Calu3 (cell line): ENCODE data around the gene RFC2. TPM values are rescaled to one million over a fixed set of nuclear protein-coding genes. Genes with fewer than 3 reads are reported as not detected.

Experiments
- BruUV-seq: library from RNA; stranded (reverse); fragments of 400-500 nt; replicated peaks from 2 replicates; lab custom pipeline; 2021; lab: Mats Ljungman, UMichigan
- CTCF ChIA-PET: fragments of 300-600 bp; sonication (Branson Sonifier 250); formaldehyde crosslinking; loops from one replicate; lab custom pipeline; 2022; ENCODE audit warnings: antibody characterized with exemption; lab: Charles Lee
- DNase-seq: peaks from one replicate; pipeline ENCODE4 v3.0.0; 2022
- H3K27ac Mint-ChIP-seq: one replicate; pipeline ENCODE4 v1.8.0; 2022; ENCODE audit warnings: mixed read lengths; ENCODE audit not compliant: unreplicated experiment
- H3K27me3 Mint-ChIP-seq: one replicate; pipeline ENCODE4 v1.8.0; 2022; ENCODE audit warnings: mixed read lengths; ENCODE audit not compliant: unreplicated experiment
- H3K36me3 Mint-ChIP-seq: one replicate; pipeline ENCODE4 v1.8.0; 2022; ENCODE audit warnings: mild to moderate bottlenecking, moderate library complexity, mixed read lengths; ENCODE audit not compliant: insufficient read depth, unreplicated experiment
- H3K4me1 Mint-ChIP-seq: one replicate; pipeline ENCODE4 v1.8.0; 2022; ENCODE audit warnings: mild to moderate bottlenecking, low read depth, mixed read lengths; ENCODE audit not compliant: unreplicated experiment
- H3K4me3 Mint-ChIP-seq: one replicate; pipeline ENCODE4 v1.8.0; 2022; ENCODE audit warnings: mild to moderate bottlenecking, low read depth, moderate library complexity, mixed read lengths; ENCODE audit not compliant: unreplicated experiment
- H3K9me3 Mint-ChIP-seq: one replicate; pipeline ENCODE4 v1.8.0; 2022; ENCODE audit warnings: low read depth, mixed read lengths; ENCODE audit not compliant: unreplicated experiment
- CTCF ChIP-seq: fragments of 200-600 bp; IDR thresholded peaks from one replicate; pipeline ENCODE4 v1.8.0; 2022; ENCODE audit warnings: antibody characterized with exemption; ENCODE audit not compliant: unreplicated experiment
- intact Hi-C: fragments of 100-400 bp; cut with micrococcal nuclease; formaldehyde crosslinking; loops from one replicate; pipeline ENCODE4 v1.10.0; 2022; ENCODE audit not compliant: unreplicated experiment
- microRNA-seq: library from miRNA; unstranded; fragments of <30 nt; microRNA quantifications from one replicate; pipeline ENCODE4 v1.2.0, GENCODE V29; 2022
- total RNA-seq: library from RNA; stranded (reverse); gene quantifications from 2 replicates; pipeline ENCODE4 v1.2.3, GENCODE V29; 2022

RFC2 gene
- total RNA-seq, 1 experiment from 2014 or later, result 32.5 TPM

DNA sequence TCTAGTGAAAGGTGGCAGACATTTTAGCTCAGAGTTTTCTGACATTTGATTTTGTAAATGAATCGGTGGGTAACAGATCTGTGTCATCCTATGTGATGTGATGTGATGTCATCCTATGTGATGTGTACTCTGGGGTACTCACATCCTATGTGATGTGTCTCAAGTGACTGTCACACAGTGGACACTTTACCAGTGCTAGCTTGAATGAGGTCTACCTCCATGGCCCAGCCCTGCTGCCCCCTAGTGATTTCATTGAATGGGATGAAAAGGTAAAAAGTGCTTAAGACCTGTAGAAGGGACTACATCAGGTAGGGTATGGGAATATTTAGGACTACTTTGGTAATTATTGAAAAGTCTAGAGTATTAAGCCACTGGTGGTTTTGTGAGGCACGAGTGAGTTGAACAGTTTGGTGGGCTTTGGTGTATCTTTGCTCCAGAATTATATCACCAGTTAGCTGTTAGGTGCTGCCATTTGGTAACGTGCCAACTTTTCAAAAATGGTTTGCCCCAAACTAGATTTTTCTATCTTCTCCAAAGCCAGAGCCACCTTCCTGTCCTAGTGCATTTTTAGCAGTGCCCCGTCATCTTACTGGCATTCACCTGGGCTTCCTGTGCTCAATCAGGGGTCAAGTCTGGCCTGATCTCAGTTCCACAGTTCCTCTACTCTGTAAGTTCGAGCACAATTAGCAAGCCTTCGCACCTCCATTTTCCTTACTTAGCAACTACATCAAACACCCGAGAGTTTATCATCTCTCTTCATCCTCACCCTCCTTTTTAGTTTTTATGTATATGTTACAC, 70.3 kb downstream of the RFC2 start:
- no peak overlapping the region for H3K4me3 Mint-ChIP-seq
- H3K27me3 Mint-ChIP-seq, result no peaks in the 10 kb centered on the region
- intact Hi-C loops, result loop anchor here (5.0 kb wide), 1 partner anchor 117 kb away; no protein-coding TSS in a partner anchor

GRCh38 chr7:74183142-74183541, 71.1 kb downstream of the RFC2 start:
- Mint-ChIP-seq H3K36me3 (peaks cover 21% of the 10 kb centered on the region), H3K27me3 (no peaks in the 10 kb centered on the region), H3K4me1 (peaks cover 22% of the 10 kb centered on the region), H3K4me3 (no peak overlapping the region), H3K9me3 (no peaks in the 10 kb centered on the region), H3K27ac (peak overlapping the region; percentile 56)
- no TSS peak for BruUV-seq
- CTCF ChIA-PET, result interaction anchor here (0.6 to 1.2 kb wide), 8 partner anchors 8 to 131 kb away, joined by 3 to 7 read pairs (median 3); partner anchors contain the start of gene EIF4H
- intact Hi-C loops, result loop anchor here (5.0 kb wide), 1 partner anchor 116 kb away; no protein-coding TSS in a partner anchor
- no peak for TF ChIP-seq CTCF
- DNase-seq, result no peak

More for the DNA sequence above, 70.3 kb downstream of the RFC2 start:
- no peak for TF ChIP-seq CTCF
- H3K27ac Mint-ChIP-seq, result no peak overlapping the region
- peaks cover 18% of the 10 kb centered on the region for H3K36me3 Mint-ChIP-seq
- no TSS peak for BruUV-seq
- CTCF ChIA-PET, result interaction anchor here (0.6 to 1.2 kb wide), 11 partner anchors 8 to 382 kb away, joined by 3 to 7 read pairs (median 3); partner anchors contain the start of gene EIF4H
- H3K9me3 Mint-ChIP-seq, result no peaks in the 10 kb centered on the region
- H3K4me1 Mint-ChIP-seq, result peaks cover 22% of the 10 kb centered on the region
- DNase-seq, result peak; percentile 43

DNA sequence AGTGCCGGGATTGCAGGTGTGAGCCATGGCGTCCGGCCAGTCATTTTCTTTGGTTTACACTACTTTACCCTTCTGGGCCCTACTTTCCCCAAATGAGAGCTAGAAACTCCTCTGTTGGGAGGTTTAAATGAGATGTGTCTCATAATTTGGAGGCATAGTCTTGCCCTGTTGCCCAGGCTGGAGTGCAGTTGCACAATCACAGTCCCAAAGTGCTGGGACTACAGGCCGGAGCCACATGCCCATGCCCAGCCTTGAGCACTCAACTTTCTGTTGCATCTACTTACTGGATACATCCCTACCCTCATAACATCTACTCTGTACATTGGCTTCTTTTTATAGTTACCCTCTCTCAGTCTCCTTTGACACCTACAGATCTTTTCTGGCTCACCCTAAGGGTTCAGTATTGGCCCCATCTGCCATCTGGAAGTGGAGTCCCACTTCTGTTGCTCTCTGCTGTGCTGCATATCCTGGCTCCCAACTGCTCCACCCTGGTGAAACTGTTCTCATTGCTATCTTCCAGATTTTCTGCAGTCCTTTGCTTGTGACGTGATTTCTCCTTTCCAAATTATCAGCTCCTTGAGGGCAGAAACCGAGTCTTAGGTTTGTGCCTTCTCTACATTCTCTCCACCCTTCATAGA, 71.6 kb downstream of the RFC2 start:
- peaks cover 22% of the 10 kb centered on the region for H3K4me1 Mint-ChIP-seq
- H3K36me3 Mint-ChIP-seq, result peaks cover 22% of the 10 kb centered on the region
- TF ChIP-seq CTCF, result no peak
- DNase-seq, result no peak
- CTCF ChIA-PET, result interaction anchor here (1.0 to 1.1 kb wide), 2 partner anchors 7 to 130 kb away, joined by 3 read pairs; no protein-coding TSS in a partner anchor
- no peak overlapping the region for H3K4me3 Mint-ChIP-seq
- H3K9me3 Mint-ChIP-seq, result no peaks in the 10 kb centered on the region
- H3K27ac Mint-ChIP-seq, result peak overlapping the region; percentile 56
- no TSS peak for BruUV-seq
- intact Hi-C loops, result loop anchor here (5.0 kb wide), 1 partner anchor 115 kb away; no protein-coding TSS in a partner anchor
- no peaks in the 10 kb centered on the region for H3K27me3 Mint-ChIP-seq

DNA sequence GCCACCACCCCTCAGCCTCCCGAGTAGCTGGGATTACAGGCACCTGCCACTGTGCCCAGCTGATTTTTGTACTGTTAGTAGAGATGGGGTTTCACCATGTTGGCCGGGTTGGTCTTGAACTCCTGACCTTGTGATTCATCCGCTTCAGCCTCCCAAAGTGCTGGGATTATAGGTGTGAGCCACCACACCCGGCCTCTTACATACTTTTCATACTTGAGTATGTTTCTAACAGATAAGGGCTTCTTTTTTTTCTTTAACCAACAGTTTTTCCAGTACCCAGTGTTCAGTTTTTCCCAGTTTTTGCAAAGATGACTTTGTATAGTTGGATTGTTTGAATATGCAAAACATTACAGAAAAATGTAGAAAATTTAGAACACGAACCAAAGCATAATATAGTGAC, 72.4 kb downstream of the RFC2 start:
- CTCF ChIA-PET, result no interaction called here
- Mint-ChIP-seq H3K9me3 (no peaks in the 10 kb centered on the region), H3K4me1 (peaks cover 22% of the 10 kb centered on the region), H3K36me3 (peaks cover 23% of the 10 kb centered on the region), H3K27me3 (no peaks in the 10 kb centered on the region), H3K27ac (peak overlapping the region; percentile 56), H3K4me3 (no peak overlapping the region)
- no peak for TF ChIP-seq CTCF
- BruUV-seq, result no TSS peak
- intact Hi-C loops, result loop anchor here (5.0 kb wide), 1 partner anchor 115 kb away; no protein-coding TSS in a partner anchor
- no peak for DNase-seq

Small RNA genes lying within 50 kb of the gene (microRNA-seq; reads per million reads assigned to microRNA genes)
- 858 reads per million, percentile 83 among the genes with 10 or more reads in this experiment for gene MIR590

Other genes with a start within 250 kb of the RFC2 start
- gene ELN, start 226.2 kb downstream of the RFC2 start, total RNA-seq, result 0.39 and 0.42 TPM in 2 replicates
- gene LIMK1, start 170.6 kb downstream of the RFC2 start, total RNA-seq, result 32.2 and 34.4 TPM in 2 replicates
- gene EIF4H, start 80.0 kb downstream of the RFC2 start, total RNA-seq, result 191 and 196 TPM in 2 replicates
- gene LAT2, start 44.4 kb downstream of the RFC2 start, total RNA-seq, result 0.90 and 0.95 TPM in 2 replicates
- 22.4 and 22.9 TPM in 2 replicates for gene CLIP2, start 35.0 kb upstream of the RFC2 start, total RNA-seq
- 29.2 and 31.1 TPM in 2 replicates for gene GTF2IRD1, start 199.5 kb upstream of the RFC2 start, total RNA-seq